Effector memory CD8-positive, alpha-beta T cell (primary cell): Measurements from ENCODE around the gene FAM193A.
A peak's percentile ranks its signal among the peaks of the same experiment; 100 is the strongest.
"Not testable (repeated sequence)": the region's sequence is repeated elsewhere in the genome, so short reads cannot be mapped to it uniquely, and the experiment has no call there.

Experiments
- ATAC-seq: fragments of 150-1000 bp; cut with Tn5 transposase; replicated peaks from 2 replicates; pipeline ENCODE4 v1.10.0; 2021; ENCODE audit warnings: mild to moderate bottlenecking, moderate library complexity
- DNase-seq, 3 experiments: peaks; one replicate each; pipeline ENCODE4 v3.0.0; 2021
- H3K27ac Mint-ChIP-seq, 2 donors: one replicate each; pipeline ENCODE4 v1.8.0; 2022; ENCODE audit warnings: mild to moderate bottlenecking in 2 of 2, mixed read lengths in 2 of 2, moderate library complexity in 2 of 2
- H3K27me3 Mint-ChIP-seq, 2 donors: one replicate each; pipeline ENCODE4 v1.8.0; 2022; ENCODE audit warnings: mixed read lengths in 2 of 2
- H3K36me3 Mint-ChIP-seq: one replicate; pipeline ENCODE4 v1.8.0; 2022; ENCODE audit warnings: mild to moderate bottlenecking, moderate library complexity, mixed read lengths; ENCODE audit not compliant: insufficient read depth
- H3K4me1 Mint-ChIP-seq, 2 donors: one replicate each; pipeline ENCODE4 v1.8.0; 2022; ENCODE audit warnings: low read depth in 2 of 2, mixed read lengths in 2 of 2
- H3K4me3 Mint-ChIP-seq, 2 donors: one replicate each; pipeline ENCODE4 v1.8.0; 2022; ENCODE audit warnings: mild to moderate bottlenecking in 2 of 2, mixed read lengths in 2 of 2, moderate library complexity in 2 of 2
- H3K9me3 Mint-ChIP-seq, 2 donors: one replicate each; pipeline ENCODE4 v1.8.0; 2022; ENCODE audit warnings: mixed read lengths in 2 of 2

Gene FAM193A

GRCh38 chr4:2712261-2712842, 175.9 kb downstream of the FAM193A start:
- H3K27ac Mint-ChIP-seq: peak overlapping the region; percentile 53 to 85
- H3K4me1 Mint-ChIP-seq: peaks cover 13 to 23% of the 10 kb centered on the region in 2 donors
- H3K27me3 Mint-ChIP-seq: no peaks in the 10 kb centered on the region
- DNase-seq: no peak
- peaks cover 30% of the 10 kb centered on the region for H3K36me3 Mint-ChIP-seq
- no peak overlapping the region for H3K4me3 Mint-ChIP-seq
- H3K9me3 Mint-ChIP-seq: no peaks in the 10 kb centered on the region
- no peak for ATAC-seq

GRCh38 chr4:2713337-2713736, 176.9 kb downstream of the FAM193A start:
- Mint-ChIP-seq H3K27me3 (no peaks in the 10 kb centered on the region), H3K27ac (peak overlapping the region; percentile 91 to 95), H3K4me1 (peaks cover 13 to 23% of the 10 kb centered on the region in 2 donors), H3K36me3 (peaks cover 40% of the 10 kb centered on the region), H3K9me3 (no peaks in the 10 kb centered on the region), H3K4me3 (no peak overlapping the region)
- no peak for ATAC-seq
- DNase-seq: no peak

GRCh38 chr4:2714061-2714770, 177.8 kb downstream of the FAM193A start:
- Mint-ChIP-seq H3K4me1 (peaks cover 13 to 23% of the 10 kb centered on the region in 2 donors), H3K9me3 (no peaks in the 10 kb centered on the region), H3K27ac (peak overlapping the region; percentile 91 to 95), H3K36me3 (peaks cover 49% of the 10 kb centered on the region), H3K4me3 (peak overlapping the region; percentile 9 to 24), H3K27me3 (no peaks in the 10 kb centered on the region)
- DNase-seq (peak in 2 of 3 experiments; percentile 5 to 15), ATAC-seq (peak; percentile 62)

- no peak for DNase-seq
- ATAC-seq: no peak
- no peaks in the 10 kb centered on the region for H3K27me3 Mint-ChIP-seq
- H3K9me3 Mint-ChIP-seq: no peaks in the 10 kb centered on the region
- H3K4me3 Mint-ChIP-seq: no peak overlapping the region
- peaks cover 13 to 23% of the 10 kb centered on the region in 2 donors for H3K4me1 Mint-ChIP-seq
- H3K27ac Mint-ChIP-seq: peak overlapping the region in 1 of 2 donors; percentile 95
- H3K36me3 Mint-ChIP-seq: peaks cover 50% of the 10 kb centered on the region
These were observed 178.5 kb downstream of the FAM193A start for GRCh38 chr4:2714918-2715317.

GRCh38 chr4:2715426-2715825, 179.0 kb downstream of the FAM193A start:
- Mint-ChIP-seq H3K4me1 (peaks cover 13 to 23% of the 10 kb centered on the region in 2 donors), H3K36me3 (peaks cover 50% of the 10 kb centered on the region), H3K9me3 (no peaks in the 10 kb centered on the region), H3K27me3 (no peaks in the 10 kb centered on the region), H3K27ac (peak overlapping the region in 1 of 2 donors; percentile 95), H3K4me3 (no peak overlapping the region)
- DNase-seq (no peak), ATAC-seq (no peak)

- DNase-seq: no peak
- Mint-ChIP-seq H3K4me3 (no peak overlapping the region), H3K27me3 (no peaks in the 10 kb centered on the region), H3K9me3 (no peaks in the 10 kb centered on the region), H3K36me3 (peaks cover 46% of the 10 kb centered on the region), H3K27ac (peak overlapping the region in 1 of 2 donors; percentile 95), H3K4me1 (peaks cover 13 to 23% of the 10 kb centered on the region in 2 donors)
- no peak for ATAC-seq
These were observed 179.8 kb downstream of the FAM193A start for GRCh38 chr4:2716236-2716635.

GRCh38 chr4:2721586-2721985, 185.1 kb downstream of the FAM193A start:
- H3K27me3 Mint-ChIP-seq: no peaks in the 10 kb centered on the region
- no peak for ATAC-seq

GRCh38 chr4:2722033-2722432, 185.6 kb downstream of the FAM193A start:
- ATAC-seq (no peak), DNase-seq (no peak)
- H3K36me3 Mint-ChIP-seq: peaks cover 47% of the 10 kb centered on the region
- H3K9me3 Mint-ChIP-seq: no peaks in the 10 kb centered on the region
- peak overlapping the region; percentile 29 to 67 for H3K27ac Mint-ChIP-seq
- no peaks in the 10 kb centered on the region for H3K27me3 Mint-ChIP-seq
- no peak overlapping the region for H3K4me3 Mint-ChIP-seq
- peaks cover 6 to 12% of the 10 kb centered on the region in 2 donors for H3K4me1 Mint-ChIP-seq

More at GRCh38 chr4:2721586-2721985, 185.1 kb downstream of the FAM193A start:
- no peak overlapping the region for H3K4me3 Mint-ChIP-seq
- H3K4me1 Mint-ChIP-seq: peaks cover 6 to 12% of the 10 kb centered on the region in 2 donors
- H3K9me3 Mint-ChIP-seq: no peaks in the 10 kb centered on the region
- peaks cover 49% of the 10 kb centered on the region for H3K36me3 Mint-ChIP-seq
- no peak overlapping the region for H3K27ac Mint-ChIP-seq
- DNase-seq: no peak

GRCh38 chr4:2723751-2724150, 187.3 kb downstream of the FAM193A start:
- no peak overlapping the region for H3K4me3 Mint-ChIP-seq
- no peaks in the 10 kb centered on the region for H3K27me3 Mint-ChIP-seq
- peak overlapping the region; percentile 18 to 67 for H3K27ac Mint-ChIP-seq
- no peaks in the 10 kb centered on the region for H3K9me3 Mint-ChIP-seq
- peaks cover 33% of the 10 kb centered on the region for H3K36me3 Mint-ChIP-seq
- no peak for DNase-seq
- peaks cover 6 to 12% of the 10 kb centered on the region in 2 donors for H3K4me1 Mint-ChIP-seq
- no peak for ATAC-seq

GRCh38 chr4:2725380-2725779, 188.9 kb downstream of the FAM193A start:
- Mint-ChIP-seq H3K4me1 (peaks cover 7 to 12% of the 10 kb centered on the region in 2 donors), H3K9me3 (no peaks in the 10 kb centered on the region), H3K4me3 (no peak overlapping the region), H3K27ac (no peak overlapping the region), H3K36me3 (peaks cover 17% of the 10 kb centered on the region), H3K27me3 (no peaks in the 10 kb centered on the region)
- no peak for DNase-seq
- ATAC-seq: no peak

- H3K27me3 Mint-ChIP-seq, ATAC-seq, H3K27ac Mint-ChIP-seq: not testable (repeated sequence)
These were observed 190.4 kb downstream of the FAM193A start for GRCh38 chr4:2726881-2727280.

GRCh38 chr4:2728221-2728620, 191.8 kb downstream of the FAM193A start:
- DNase-seq: no peak
- peaks cover 18% of the 10 kb centered on the region for H3K36me3 Mint-ChIP-seq
- peaks cover 9 to 12% of the 10 kb centered on the region in 2 donors for H3K4me1 Mint-ChIP-seq
- no peaks in the 10 kb centered on the region for H3K27me3 Mint-ChIP-seq
- no peaks in the 10 kb centered on the region for H3K9me3 Mint-ChIP-seq
- H3K27ac Mint-ChIP-seq: no peak overlapping the region
- no peak overlapping the region for H3K4me3 Mint-ChIP-seq
- no peak for ATAC-seq

More at GRCh38 chr4:2726881-2727280, 190.4 kb downstream of the FAM193A start:
- DNase-seq, H3K4me3 Mint-ChIP-seq, H3K9me3 Mint-ChIP-seq: not testable (repeated sequence)
- Mint-ChIP-seq H3K4me1 (peaks cover 7 to 12% of the 10 kb centered on the region in 2 donors), H3K36me3 (peaks cover 13% of the 10 kb centered on the region)

GRCh38 chr4:2728806-2729532, 192.5 kb downstream of the FAM193A start:
- Mint-ChIP-seq H3K27me3 (no peaks in the 10 kb centered on the region), H3K4me1 (peaks cover 9% of the 10 kb centered on the region in 2 donors), H3K4me3 (no peak overlapping the region), H3K27ac (peak overlapping the region in 1 of 2 donors; percentile 15), H3K9me3 (no peaks in the 10 kb centered on the region), H3K36me3 (peaks cover 23% of the 10 kb centered on the region)
- ATAC-seq (no peak), DNase-seq (no peak)
